GM12878 (cell line): ENCODE measurements around the gene FOXL3. TPM values are rescaled to one million over a fixed set of nuclear protein-coding genes. Genes with fewer than 3 reads are reported as not detected.

ENCODE experiments used
- ATAC-seq: fragments of 200-7000 bp; cut with Tn5 transposase; 3 replicates; pipeline ENCODE4 v1.9.1; 2020; ENCODE audit warnings: mild to moderate bottlenecking, moderate library complexity
- BruUV-seq: library from RNA; stranded (reverse); fragments of 400-500 nt; replicated peaks from 2 replicates; lab custom pipeline; 2021; lab: Mats Ljungman, UMichigan
- CTCF ChIA-PET: fragments of 300-600 bp; sonication (Branson Sonifier 250); formaldehyde crosslinking; extraction: SDS; loops from one replicate; lab custom pipeline; 2021; ENCODE audit warnings: inconsistent platforms; lab: Yijun Ruan, JAX
- POLR2A ChIA-PET: fragments of 350-600 bp; formaldehyde crosslinking; extraction: SDS; loops from one replicate; lab custom pipeline; 2021; ENCODE audit warnings: inconsistent platforms; lab: Charles Lee
- RAD21 ChIA-PET: fragments of 300-600 bp; sonication (Branson Sonifier 250); formaldehyde crosslinking; loops from one replicate; lab custom pipeline; 2023; ENCODE audit warnings: antibody characterized with exemption; ENCODE audit not compliant: unreplicated experiment; lab: Charles Lee
- SMC1A ChIA-PET: fragments of 300-600 bp; sonication (Branson Sonifier 250); formaldehyde crosslinking; loops from one replicate; lab custom pipeline; 2023; ENCODE audit not compliant: unreplicated experiment, uncharacterized antibody; lab: Charles Lee
- DNase-seq: peaks from one replicate; pipeline ENCODE4 v3.0.0-alpha.2; 2011; ENCODE audit warnings: low read depth, low spot score
- FAIRE-seq: peaks from 3 replicates; lab custom pipeline; 2011; peaks lifted over from hg19 to GRCh38; lab: Jason Lieb, UNC
- H2AFZ ChIP-seq: 2 replicates; pipeline ENCODE4 v1.6.0; 2011; ENCODE audit warnings: low read depth, low read length, control low read depth; ENCODE audit not compliant: control insufficient read depth
- H3K27ac ChIP-seq: 2 replicates; pipeline ENCODE4 v1.5.1; 2011; ENCODE audit warnings: control low read depth; ENCODE audit not compliant: control insufficient read depth, insufficient read depth
- H3K27me3 ChIP-seq, 2 experiments: replicated peaks in 1 of 2; 2 replicates each; pipeline versions ENCODE4 v1.6.0 to v1.6.1; 2011; ENCODE audit warnings: low read length in 1 of 2; ENCODE audit not compliant: control insufficient read depth in 2 of 2, insufficient read depth in 2 of 2
- H3K36me3 ChIP-seq, 2 experiments: 2 replicates each; pipeline ENCODE4 v1.5.1; 2011; ENCODE audit warnings: low read length in 1 of 2; ENCODE audit not compliant: control insufficient read depth in 2 of 2, insufficient read depth in 2 of 2
- H3K4me1 ChIP-seq: 2 replicates; pipeline ENCODE4 v1.6.1; 2011; ENCODE audit warnings: mild to moderate bottlenecking, low read length, moderate library complexity, mixed read lengths; ENCODE audit not compliant: control insufficient read depth, insufficient read depth
- H3K4me2 ChIP-seq: 2 replicates; pipeline ENCODE4 v1.6.0; 2011; ENCODE audit warnings: control low read depth; ENCODE audit not compliant: control insufficient read depth, insufficient read depth
- H3K4me3 ChIP-seq: fragments of 200-600 bp; sonication (generic); 2 replicates; pipeline ENCODE4 v1.5.1; 2016
- H3K79me2 ChIP-seq: 2 replicates; pipeline ENCODE4 v1.6.0; 2011; ENCODE audit warnings: low read length; ENCODE audit not compliant: control insufficient read depth, insufficient read depth
- H3K9ac ChIP-seq: 2 replicates; pipeline ENCODE4 v1.8.0; 2011; ENCODE audit warnings: low read length, control low read depth, mixed read lengths; ENCODE audit not compliant: control insufficient read depth, insufficient read depth
- H3K9me3 ChIP-seq: replicated peaks from 3 replicates; pipeline ENCODE4 v1.5.1; 2011; ENCODE audit warnings: mild to moderate bottlenecking, low read length; ENCODE audit not compliant: control insufficient read depth, insufficient read depth
- H4K20me1 ChIP-seq: 2 replicates; pipeline ENCODE4 v1.6.0; 2011; ENCODE audit not compliant: control insufficient read depth, insufficient read depth
- ATF7 ChIP-seq: fragments of 450-650 bp; IDR thresholded peaks from 2 replicates; pipeline ENCODE4 v1.6.1; 2016; ENCODE audit warnings: low read depth, mild to moderate bottlenecking
- BHLHE40 ChIP-seq, 2 experiments: fragments of 450-650 bp in 1 of 2; IDR thresholded peaks; 2 replicates each; pipeline ENCODE4 v1.6.1; 2011 to 2017; ENCODE audit warnings: low read depth in 2 of 2, borderline replicate concordance in 1 of 2, improper control_type of control experiment in 1 of 2, low read length in 1 of 2, mild to moderate bottlenecking in 1 of 2
- CBX5 ChIP-seq: sonication (generic); IDR thresholded peaks from 2 replicates; pipeline ENCODE4 v1.6.1; 2016; ENCODE audit warnings: low read depth, moderate library complexity, mild to moderate bottlenecking, inconsistent platforms
- CREM ChIP-seq: IDR thresholded peaks from 2 replicates; pipeline ENCODE4 v1.6.1; 2014; ENCODE audit warnings: antibody characterized with exemption, low read depth
- KAT2A ChIP-seq: conservative IDR thresholded peaks from 2 replicates; pipeline ENCODE4 v1.6.1; 2011; ENCODE audit warnings: low read depth, low read length; ENCODE audit not compliant: control insufficient read depth
- LARP7 ChIP-seq: fragments of 450-650 bp; IDR thresholded peaks from 2 replicates; pipeline ENCODE4 v1.6.1; 2017; ENCODE audit warnings: mild to moderate bottlenecking
- POLR2AphosphoS2 ChIP-seq: IDR thresholded peaks from 2 replicates; pipeline ENCODE4 v1.6.1; 2011; ENCODE audit warnings: low read depth, mild to moderate bottlenecking, low read length, improper control_type of control experiment, moderate library complexity
- SIN3A ChIP-seq: IDR thresholded peaks from 2 replicates; pipeline ENCODE4 v1.6.1; 2012; ENCODE audit warnings: low read depth, low read length, improper control_type of control experiment
- SMARCA5 ChIP-seq: fragments of 450-650 bp; IDR thresholded peaks from 2 replicates; pipeline ENCODE4 v1.6.1; 2017; ENCODE audit warnings: mild to moderate bottlenecking
- SRF ChIP-seq, 2 experiments: IDR thresholded peaks; 2 replicates each; pipeline ENCODE4 v1.6.1; 2011; ENCODE audit warnings: low read depth in 2 of 2, low read length in 2 of 2, mild to moderate bottlenecking in 1 of 2, moderate library complexity in 1 of 2
- SUPT20H ChIP-seq: IDR thresholded peaks from 2 replicates; pipeline ENCODE4 v1.6.1; 2011; ENCODE audit warnings: low read depth, mild to moderate bottlenecking, low read length, moderate library complexity, borderline replicate concordance; ENCODE audit not compliant: control insufficient read depth
- TAF1 ChIP-seq: IDR thresholded peaks from 2 replicates; pipeline ENCODE4 v1.6.1; 2011; ENCODE audit warnings: mild to moderate bottlenecking, low read depth, low read length, borderline replicate concordance
- WGBS: methylation state at CpG from one replicate; pipeline ENCODE4 v1.1.6; 2016; ENCODE audit warnings: low lambda C conversion rate; ENCODE audit not compliant: insufficient replicate concordance, insufficient coverage; ENCODE audit errors: missing lambda C conversion rate; 5-methylcytosine and 5-hydroxymethylcytosine counted together
- in situ Hi-C: fragments of 300-500 bp; cut with MboI; formaldehyde crosslinking; loops from 9 replicates; pipeline ENCODE4 v1.14.3; 2018; ENCODE audit warnings: mixed read lengths
- intact Hi-C: fragments of 100-400 bp; cut with micrococcal nuclease; formaldehyde crosslinking; loops from one replicate; pipeline ENCODE4 v1.14.2; 2022; ENCODE audit not compliant: unreplicated experiment
- polyA plus RNA-seq, 11 experiments: library from polyadenylated mRNA; depleted of rRNA in 4 of 11; unstranded in 6 of 11; stranded (reverse) in 5 of 11; fragments of >200 nt; fragmentation: Nextera tagmentation in 4 of 11; fragmentation: Illumina TruSeq in 1 of 11; extraction: Ambion mirVana in 4 of 11; extraction: Trizol in 1 of 11; gene quantifications; 1 replicate in 1 of 11; 2 replicates in 10 of 11; pipeline versions ENCODE4 v1.2.1 to v1.2.3, GENCODE V29; 2011 to 2016; ENCODE audit warnings: inconsistent platforms in 2 of 11, missing spikeins in 2 of 11, low read depth in 1 of 11
- total RNA-seq, 4 experiments: library from RNA; depleted of rRNA in 3 of 4; stranded (reverse); fragments of >200 nt in 3 of 4; fragmentation: Illumina TruSeq in 1 of 4; extraction: Trizol in 1 of 4; gene quantifications; 2 replicates each; pipeline versions ENCODE4 v1.2.1 to v1.2.3, GENCODE V29; 2013 to 2021
- TF ChIP-seq, protein P1 (sequence below): fragments of 150-350 bp; IDR thresholded peaks from 2 replicates; pipeline ENCODE4 v1.6.1; 2016; ENCODE audit warnings: low read depth, low read length
- TF ChIP-seq, protein P2 (sequence below): fragments of 450-650 bp; IDR thresholded peaks from 2 replicates; pipeline ENCODE4 v1.6.1; 2017; ENCODE audit warnings: antibody characterized with exemption, mild to moderate bottlenecking, moderate library complexity

Gene FOXL3
- total and polyA plus RNA-seq, 10 of the 15 experiments (the other 5 are each of a cell fraction or from before 2014, with no cell fraction given) = not detected

DNA sequence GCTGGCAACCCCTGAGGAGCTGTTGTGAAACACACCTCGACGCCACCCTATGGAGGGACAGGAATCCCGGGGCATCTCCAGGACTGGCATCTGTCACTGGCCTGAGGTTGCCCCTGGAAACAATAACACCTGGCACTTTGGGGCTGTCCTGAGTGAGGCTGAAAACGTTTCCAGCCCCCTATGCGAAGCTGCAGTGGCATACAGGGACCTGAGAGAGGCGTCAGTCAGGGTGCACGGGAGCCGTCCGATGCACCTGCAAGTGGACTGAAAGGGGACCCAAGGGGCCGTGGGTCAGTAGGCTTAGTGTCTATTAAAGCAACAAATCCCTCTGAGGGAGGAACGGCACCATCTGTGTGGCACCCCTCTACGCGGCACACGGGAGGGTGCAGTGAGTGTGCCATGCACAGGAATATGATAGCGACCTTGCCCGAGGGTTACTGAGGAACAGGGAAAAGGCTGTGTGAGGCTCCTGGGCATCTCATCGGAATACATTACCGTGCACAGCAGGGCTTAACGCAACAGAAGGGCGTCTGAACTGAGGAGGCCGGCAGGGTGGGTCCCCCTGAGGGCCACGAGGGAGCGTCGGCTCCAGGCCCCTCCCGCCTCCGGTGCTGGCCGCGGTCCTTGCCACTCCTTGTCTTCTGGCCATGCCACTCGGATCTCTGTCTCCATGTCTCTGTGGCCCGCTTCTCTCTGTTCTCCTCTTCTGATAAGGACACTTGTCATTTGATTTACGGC, 50.4 kb downstream of the FOXL3 start:
- no peak for TF ChIP-seq SMARCA5
- TF ChIP-seq CBX5 = no peak
- no peak for TF ChIP-seq CREM
- TF ChIP-seq SRF (IDR thresholded peaks at IDR 0.05; ENCODE audit: low read depth in 2 of 2, low read length in 2 of 2) = no peak
- TF ChIP-seq SIN3A = no peak
- TF ChIP-seq, protein P1, sequence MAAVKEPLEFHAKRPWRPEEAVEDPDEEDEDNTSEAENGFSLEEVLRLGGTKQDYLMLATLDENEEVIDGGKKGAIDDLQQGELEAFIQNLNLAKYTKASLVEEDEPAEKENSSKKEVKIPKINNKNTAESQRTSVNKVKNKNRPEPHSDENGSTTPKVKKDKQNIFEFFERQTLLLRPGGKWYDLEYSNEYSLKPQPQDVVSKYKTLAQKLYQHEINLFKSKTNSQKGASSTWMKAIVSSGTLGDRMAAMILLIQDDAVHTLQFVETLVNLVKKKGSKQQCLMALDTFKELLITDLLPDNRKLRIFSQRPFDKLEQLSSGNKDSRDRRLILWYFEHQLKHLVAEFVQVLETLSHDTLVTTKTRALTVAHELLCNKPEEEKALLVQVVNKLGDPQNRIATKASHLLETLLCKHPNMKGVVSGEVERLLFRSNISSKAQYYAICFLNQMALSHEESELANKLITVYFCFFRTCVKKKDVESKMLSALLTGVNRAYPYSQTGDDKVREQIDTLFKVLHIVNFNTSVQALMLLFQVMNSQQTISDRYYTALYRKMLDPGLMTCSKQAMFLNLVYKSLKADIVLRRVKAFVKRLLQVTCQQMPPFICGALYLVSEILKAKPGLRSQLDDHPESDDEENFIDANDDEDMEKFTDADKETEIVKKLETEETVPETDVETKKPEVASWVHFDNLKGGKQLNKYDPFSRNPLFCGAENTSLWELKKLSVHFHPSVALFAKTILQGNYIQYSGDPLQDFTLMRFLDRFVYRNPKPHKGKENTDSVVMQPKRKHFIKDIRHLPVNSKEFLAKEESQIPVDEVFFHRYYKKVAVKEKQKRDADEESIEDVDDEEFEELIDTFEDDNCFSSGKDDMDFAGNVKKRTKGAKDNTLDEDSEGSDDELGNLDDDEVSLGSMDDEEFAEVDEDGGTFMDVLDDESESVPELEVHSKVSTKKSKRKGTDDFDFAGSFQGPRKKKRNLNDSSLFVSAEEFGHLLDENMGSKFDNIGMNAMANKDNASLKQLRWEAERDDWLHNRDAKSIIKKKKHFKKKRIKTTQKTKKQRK = no peak
- TF ChIP-seq POLR2AphosphoS2 = no peak
- no peak for TF ChIP-seq BHLHE40 (IDR thresholded peaks at IDR 0.05; ENCODE audit: borderline replicate concordance in 1 of 2, low read depth in 2 of 2, low read length in 1 of 2)
- TF ChIP-seq TAF1 = no peak
- no peak for TF ChIP-seq KAT2A
- TF ChIP-seq, protein P2, sequence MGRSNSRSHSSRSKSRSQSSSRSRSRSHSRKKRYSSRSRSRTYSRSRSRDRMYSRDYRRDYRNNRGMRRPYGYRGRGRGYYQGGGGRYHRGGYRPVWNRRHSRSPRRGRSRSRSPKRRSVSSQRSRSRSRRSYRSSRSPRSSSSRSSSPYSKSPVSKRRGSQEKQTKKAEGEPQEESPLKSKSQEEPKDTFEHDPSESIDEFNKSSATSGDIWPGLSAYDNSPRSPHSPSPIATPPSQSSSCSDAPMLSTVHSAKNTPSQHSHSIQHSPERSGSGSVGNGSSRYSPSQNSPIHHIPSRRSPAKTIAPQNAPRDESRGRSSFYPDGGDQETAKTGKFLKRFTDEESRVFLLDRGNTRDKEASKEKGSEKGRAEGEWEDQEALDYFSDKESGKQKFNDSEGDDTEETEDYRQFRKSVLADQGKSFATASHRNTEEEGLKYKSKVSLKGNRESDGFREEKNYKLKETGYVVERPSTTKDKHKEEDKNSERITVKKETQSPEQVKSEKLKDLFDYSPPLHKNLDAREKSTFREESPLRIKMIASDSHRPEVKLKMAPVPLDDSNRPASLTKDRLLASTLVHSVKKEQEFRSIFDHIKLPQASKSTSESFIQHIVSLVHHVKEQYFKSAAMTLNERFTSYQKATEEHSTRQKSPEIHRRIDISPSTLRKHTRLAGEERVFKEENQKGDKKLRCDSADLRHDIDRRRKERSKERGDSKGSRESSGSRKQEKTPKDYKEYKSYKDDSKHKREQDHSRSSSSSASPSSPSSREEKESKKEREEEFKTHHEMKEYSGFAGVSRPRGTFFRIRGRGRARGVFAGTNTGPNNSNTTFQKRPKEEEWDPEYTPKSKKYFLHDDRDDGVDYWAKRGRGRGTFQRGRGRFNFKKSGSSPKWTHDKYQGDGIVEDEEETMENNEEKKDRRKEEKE = no peak
- TF ChIP-seq SUPT20H = no peak
- no peak for TF ChIP-seq ATF7
- TF ChIP-seq LARP7 = no peak
- TF ChIP-seq, all 136 proteins: peak for 0
- Histone ChIP-seq H3K36me3 (no peaks in the 10 kb centered on the region), H3K27ac (no peak overlapping the region), H3K4me3 (no peak overlapping the region), H3K4me1 (no peaks in the 10 kb centered on the region), H3K9me3 (no peaks in the 10 kb centered on the region; the same call in 2 of the 3 replicates), H3K27me3 (no peaks in the 10 kb centered on the region), H4K20me1 (no peaks in the 10 kb centered on the region), H3K4me2 (no peak overlapping the region), H3K79me2 (no peaks in the 10 kb centered on the region), H3K9ac (no peak overlapping the region), H2AFZ (no peak overlapping the region)
- ChIA-PET SMC1A (no interaction called here), RAD21 (no interaction called here), POLR2A (no interaction called here), CTCF (interaction anchor here (0.7 kb wide), 1 partner anchor 835 kb away, joined by 3 read pairs; no protein-coding TSS in a partner anchor)
- DNase-seq = no peak
- no TSS peak for BruUV-seq
- intact Hi-C loops (no loop called here), in situ Hi-C loops (no loop called here)
- WGBS = 48% methylated on average over 27 of the region's 31 CpGs
- ATAC-seq = no peak
- no peak for FAIRE-seq
